Esophagus squamous epithelium (tissue), 5 donors: ENCODE measurements around the gene CD164L2. TPM values are rescaled to one million over a fixed set of nuclear protein-coding genes. Genes with fewer than 3 reads are reported as not detected.
A peak's percentile ranks its signal among the peaks of the same experiment; 100 is the strongest.

Experiments
- DNase-seq: peaks from one replicate; lab custom pipeline; 2025; lab: John Stamatoyannopoulos, UW
- H3K27ac ChIP-seq, 4 donors: fragments of 200-600 bp; sonication (generic); one replicate each; pipeline ENCODE4 v1.5.1; 2016 to 2019; ENCODE audit warnings: mild to moderate bottlenecking in 1 of 4
- H3K27me3 ChIP-seq, 4 donors: fragments of 200-600 bp; sonication (generic); 1 replicate in 3 of 4; 2 replicates in 1 of 4; pipeline versions ENCODE4 v1.5.1 to v1.6.0; 2017 to 2021; ENCODE audit warnings: antibody characterized with exemption in 1 of 4
- H3K36me3 ChIP-seq, 3 donors: fragments of 200-600 bp; sonication (generic); one replicate each; pipeline ENCODE4 v1.5.1; 2016 to 2019
- H3K4me1 ChIP-seq, 3 donors: fragments of 200-600 bp; sonication (generic); one replicate each; pipeline ENCODE4 v1.5.1; 2017 to 2019
- H3K4me3 ChIP-seq, 4 donors: fragments of 200-600 bp; sonication (generic); 1 replicate in 3 of 4; 2 replicates in 1 of 4; pipeline ENCODE4 v1.5.1; 2016 to 2019; ENCODE audit warnings: mild to moderate bottlenecking in 2 of 4, moderate library complexity in 1 of 4
- H3K9me3 ChIP-seq, 3 donors: fragments of 200-600 bp; sonication (generic); one replicate each; pipeline ENCODE4 v1.5.1; 2016 to 2019
- CTCF ChIP-seq, 6 experiments: fragments of 450-650 bp in 4 of 6; fragments of 200-600 bp in 2 of 6; sonication (generic) in 2 of 6; IDR thresholded peaks; one replicate each; pipeline ENCODE4 v1.5.1; 2016 to 2019; ENCODE audit warnings: antibody characterized with exemption in 6 of 6, mild to moderate bottlenecking in 4 of 6, moderate library complexity in 4 of 6
- POLR2A ChIP-seq, 4 donors: fragments of 450-650 bp; IDR thresholded peaks; one replicate each; pipeline ENCODE4 v1.6.1; 2017; ENCODE audit warnings: antibody characterized with exemption in 4 of 4, mild to moderate bottlenecking in 4 of 4, moderate library complexity in 3 of 4
- WGBS, 2 donors: methylation state at CpG; one replicate each; pipeline ENCODE4 v1.1.5; 2018; 5-methylcytosine and 5-hydroxymethylcytosine counted together
- intact Hi-C: fragments of 100-400 bp; cut with DNase I; formaldehyde crosslinking; loops from one replicate; pipeline ENCODE4 v1.15.0; 2022
- total RNA-seq, 4 donors: library from RNA; depleted of rRNA; stranded (reverse); fragments of >200 nt; gene quantifications; one replicate each; pipeline ENCODE4 v1.1.0, GENCODE V29; 2016
- donor health status: DM: yes; HTN: yes; CAD: no.

CD164L2 gene
- total RNA-seq, 4 donors from 2014 or later = 4.8 to 15.4 (median 6.5) TPM

DNA sequence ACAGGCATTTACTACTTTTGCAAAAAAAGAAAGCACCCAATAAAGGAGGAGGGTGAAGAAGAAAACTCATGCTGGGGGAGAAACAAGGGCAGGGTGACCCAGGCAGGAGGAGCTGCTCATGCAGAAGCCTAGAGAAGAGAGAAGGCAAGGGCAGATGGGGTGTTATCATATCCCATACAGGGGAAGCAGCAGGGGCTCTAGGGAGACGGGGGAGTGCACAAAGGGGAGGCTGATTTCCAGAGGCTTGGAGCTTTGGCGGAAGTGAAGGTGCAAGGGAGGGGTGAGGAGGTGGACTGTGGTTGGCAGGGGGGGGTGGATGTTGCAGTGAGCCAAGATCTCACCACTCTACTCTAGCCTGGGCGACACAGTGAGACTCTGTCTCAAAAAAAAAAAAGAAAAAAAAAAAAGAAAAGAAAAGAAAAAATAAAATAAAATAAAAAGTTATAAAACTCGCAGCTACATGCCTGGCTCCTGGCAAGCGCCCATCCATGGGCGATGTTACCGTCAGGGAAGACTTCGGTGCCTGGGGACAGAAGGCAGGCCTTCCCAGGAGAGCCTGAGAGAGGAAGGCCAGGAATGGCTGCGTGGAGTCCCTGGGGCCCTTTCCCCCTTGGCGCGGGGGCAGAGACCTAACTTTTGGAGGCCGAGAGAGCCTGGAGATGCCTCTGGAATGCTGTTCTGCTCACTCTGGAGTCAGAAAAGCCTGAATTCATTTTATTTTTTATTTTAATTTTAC, 5.2 kb downstream of the CD164L2 start:
- H3K36me3 ChIP-seq = no peaks in the 10 kb centered on the region
- H3K27me3 ChIP-seq = peaks cover 0 to 6% (median 0%) of the 10 kb centered on the region in 4 donors
- TF ChIP-seq CTCF (IDR thresholded peaks at IDR 0.05) (no peak), POLR2A (IDR thresholded peaks at IDR 0.05) (no peak)
- 35 to 52% methylated on average over 12 of the region's 12 CpGs for WGBS, 2 donors
- H3K27ac ChIP-seq = peak overlapping the region in 3 of 4 donors; percentile 43 to 85 (median 82)
- peaks cover 31 to 72% (median 32%) of the 10 kb centered on the region in 3 donors for H3K4me1 ChIP-seq
- DNase-seq = no peak
- intact Hi-C loops = no loop called here
- no peaks in the 10 kb centered on the region for H3K9me3 ChIP-seq
- no peak overlapping the region for H3K4me3 ChIP-seq

DNA sequence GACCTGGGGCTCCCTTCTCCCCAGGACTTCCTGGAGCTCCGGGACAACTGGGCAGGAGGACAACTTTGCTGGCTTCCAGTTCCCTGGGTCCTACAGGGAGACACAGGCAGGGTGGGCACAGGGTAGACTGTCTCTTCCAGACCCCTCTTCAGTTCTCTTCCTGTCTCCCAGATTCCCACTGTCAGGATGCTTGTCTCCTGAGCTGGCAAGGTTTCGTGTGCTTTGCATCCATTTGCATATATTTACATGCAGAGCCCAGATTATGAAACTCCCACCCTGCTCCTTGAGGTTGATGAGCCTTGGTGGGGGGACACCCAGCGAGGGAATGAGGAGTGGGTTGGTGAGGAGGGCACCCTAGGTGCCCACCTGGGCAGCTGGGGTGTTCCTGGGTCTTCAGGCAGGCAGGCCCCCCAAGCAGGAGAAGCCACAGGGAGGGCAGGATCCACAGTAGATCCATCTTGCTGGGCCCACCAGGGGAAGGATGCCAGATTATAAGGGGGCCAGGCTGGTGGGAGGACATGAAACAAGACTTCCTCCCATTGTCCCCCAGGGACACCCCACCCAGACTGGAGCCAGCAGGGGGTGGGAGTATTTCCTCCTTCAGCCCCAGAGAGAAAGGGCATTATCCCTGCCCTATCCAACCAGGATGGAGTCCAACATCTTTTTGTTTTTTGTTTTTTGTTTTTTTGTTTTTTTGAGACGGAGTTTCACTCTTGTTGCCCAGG, 8.6 kb downstream of the CD164L2 start, which contains the start of gene FCN3:
FCN3 (minus strand) TSS at position 463 of the 725 bp plus-strand sequence; CDS start at position 457, 6 bp downstream.
- Histone ChIP-seq H3K4me3 (no peak within 1 kb of the TSS), H3K9me3 (no peaks in the 10 kb centered on the region)

GRCh38 chr1:27372808-27373690, 10.1 kb downstream of the CD164L2 start:
- DNase-seq = no peak
- Histone ChIP-seq H3K4me1 (peaks cover 22 to 55% (median 27%) of the 10 kb centered on the region in 3 donors), H3K9me3 (no peaks in the 10 kb centered on the region), H3K36me3 (no peaks in the 10 kb centered on the region), H3K27me3 (no peaks in the 10 kb centered on the region), H3K27ac (peak overlapping the region in 2 of 4 donors; percentile 9 to 39), H3K4me3 (no peak overlapping the region)
- 37 to 72% methylated on average over 6 of the region's 11 CpGs for WGBS, 2 donors
- intact Hi-C loops = no loop called here
- TF ChIP-seq POLR2A (IDR thresholded peaks at IDR 0.05) = no peak
- TF ChIP-seq CTCF (IDR thresholded peaks at IDR 0.05) = peak in 1 of 6 experiments; percentile 3

More for the DNA sequence above, 8.6 kb downstream of the CD164L2 start, which contains the start of gene FCN3:
- no peak for TF ChIP-seq CTCF (IDR thresholded peaks at IDR 0.05)
- TF ChIP-seq POLR2A (IDR thresholded peaks at IDR 0.05) = no peak
- Histone ChIP-seq H3K27me3 (no peaks in the 10 kb centered on the region), H3K4me1 (peaks cover 15 to 55% (median 20%) of the 10 kb centered on the region in 3 donors), H3K36me3 (no peaks in the 10 kb centered on the region), H3K27ac (peak within 1 kb of the TSS in 2 of 4 donors; percentile 9 to 39)
- 67 to 71% methylated on average over 3 of the region's 4 CpGs for WGBS, 2 donors
- DNase-seq = no peak
- intact Hi-C loops = no loop called here

- WGBS, 2 donors = 56 to 68% methylated on average over 18 to 19 of the region's 19 CpGs
- intact Hi-C loops = no loop called here
- no peak overlapping the region for H3K4me3 ChIP-seq
Measured at GRCh38 chr1:27372022-27372807, 10.9 kb downstream of the CD164L2 start.

More at GRCh38 chr1:27372022-27372807, 10.9 kb downstream of the CD164L2 start:
- DNase-seq = no peak
- Histone ChIP-seq H3K27me3 (no peaks in the 10 kb centered on the region), H3K4me1 (peaks cover 30 to 55% (median 35%) of the 10 kb centered on the region in 3 donors), H3K9me3 (no peaks in the 10 kb centered on the region), H3K36me3 (no peaks in the 10 kb centered on the region), H3K27ac (no peak overlapping the region)
- TF ChIP-seq POLR2A (IDR thresholded peaks at IDR 0.05) (no peak), CTCF (IDR thresholded peaks at IDR 0.05) (no peak)
